Spinal cord (tissue), 10 donors: Measurements from ENCODE around the gene GORASP2. TPM values are rescaled to one million over a fixed set of nuclear protein-coding genes. Genes with fewer than 3 reads are reported as not detected.
A peak's percentile ranks its signal among the peaks of the same experiment; 100 is the strongest.

Experiments used
- DNase-seq, 6 donors: peaks; one replicate each; pipeline versions ENCODE4 v3.0.0 to v3.0.0-alpha.2; 2013 to 2015; ENCODE audit warnings: low spot score in 6 of 6, low read depth in 4 of 6
- H3K27ac ChIP-seq: one replicate; pipeline ENCODE4 v1.5.1; 2013; ENCODE audit warnings: low read depth, low read length, control low read depth
- H3K27me3 ChIP-seq: one replicate; pipeline ENCODE4 v1.6.1; 2013; ENCODE audit warnings: low read length; ENCODE audit not compliant: control insufficient read depth, insufficient read depth
- H3K36me3 ChIP-seq: one replicate; pipeline ENCODE4 v1.6.1; 2013; ENCODE audit warnings: low read length; ENCODE audit not compliant: control insufficient read depth, insufficient read depth
- H3K4me1 ChIP-seq: one replicate; pipeline ENCODE4 v1.6.1; 2013; ENCODE audit warnings: low read length; ENCODE audit not compliant: control insufficient read depth, insufficient read depth
- H3K4me3 ChIP-seq: one replicate; pipeline ENCODE4 v1.5.1; 2013; ENCODE audit warnings: low read depth, low read length, control low read depth
- H3K9me3 ChIP-seq: one replicate; pipeline ENCODE4 v1.6.1; 2013; ENCODE audit warnings: low read length; ENCODE audit not compliant: control insufficient read depth, insufficient read depth
- WGBS: methylation state at CpG from one replicate; pipeline ENCODE4 v1.1.5; 2013; ENCODE audit warnings: missing lambda C conversion rate; ENCODE audit not compliant: insufficient coverage; 5-methylcytosine and 5-hydroxymethylcytosine counted together
- polyA plus RNA-seq, 2 donors: library from polyadenylated mRNA; unstranded; fragments of 120-200 nt; gene quantifications; one replicate each; pipeline ENCODE4 v1.2.1, GENCODE V29; 2013; ENCODE audit not compliant: insufficient read length in 2 of 2
- total RNA-seq, 2 donors: library from RNA; depleted of rRNA in 1 of 2; stranded (reverse); fragments of 120-200 nt in 1 of 2; fragments of >200 nt in 1 of 2; gene quantifications; one replicate each; pipeline versions ENCODE4 v1.2.3 to v1.2.4, GENCODE V29; 2013 to 2014
- donor health status: healthy.

Gene GORASP2
- total and polyA plus RNA-seq, 4 donors: 30.6 to 72.6 (median 51.9) TPM

DNA sequence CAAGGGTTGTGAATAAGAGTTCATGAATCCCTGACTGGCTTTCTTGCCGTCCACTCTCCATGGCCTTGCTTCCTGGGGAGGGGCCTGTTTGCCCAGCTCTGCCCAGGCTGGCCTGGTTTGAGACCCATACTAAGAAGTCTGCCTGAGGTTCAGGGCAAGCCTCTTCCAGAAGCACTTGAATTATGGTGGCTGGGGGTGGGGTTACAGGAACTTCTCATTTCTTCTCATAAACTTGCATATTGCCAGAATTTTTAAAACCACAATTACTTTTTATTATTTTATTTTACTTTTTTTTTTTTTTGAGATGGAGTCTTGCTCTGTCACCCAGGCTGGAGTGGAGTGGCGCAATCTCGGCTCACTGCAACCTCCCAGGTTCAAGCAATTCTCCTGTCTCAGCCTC is 42.0 kb downstream of the GORASP2 start:
- H3K27me3 ChIP-seq: no peaks in the 10 kb centered on the region
- peaks cover 12% of the 10 kb centered on the region for H3K36me3 ChIP-seq
- no peak overlapping the region for H3K27ac ChIP-seq
- no peak overlapping the region for H3K4me3 ChIP-seq
- no peak for DNase-seq
- 100% methylated on average over 1 of the region's 3 CpGs for WGBS
- peaks cover 21% of the 10 kb centered on the region for H3K4me1 ChIP-seq
- no peaks in the 10 kb centered on the region for H3K9me3 ChIP-seq

DNA sequence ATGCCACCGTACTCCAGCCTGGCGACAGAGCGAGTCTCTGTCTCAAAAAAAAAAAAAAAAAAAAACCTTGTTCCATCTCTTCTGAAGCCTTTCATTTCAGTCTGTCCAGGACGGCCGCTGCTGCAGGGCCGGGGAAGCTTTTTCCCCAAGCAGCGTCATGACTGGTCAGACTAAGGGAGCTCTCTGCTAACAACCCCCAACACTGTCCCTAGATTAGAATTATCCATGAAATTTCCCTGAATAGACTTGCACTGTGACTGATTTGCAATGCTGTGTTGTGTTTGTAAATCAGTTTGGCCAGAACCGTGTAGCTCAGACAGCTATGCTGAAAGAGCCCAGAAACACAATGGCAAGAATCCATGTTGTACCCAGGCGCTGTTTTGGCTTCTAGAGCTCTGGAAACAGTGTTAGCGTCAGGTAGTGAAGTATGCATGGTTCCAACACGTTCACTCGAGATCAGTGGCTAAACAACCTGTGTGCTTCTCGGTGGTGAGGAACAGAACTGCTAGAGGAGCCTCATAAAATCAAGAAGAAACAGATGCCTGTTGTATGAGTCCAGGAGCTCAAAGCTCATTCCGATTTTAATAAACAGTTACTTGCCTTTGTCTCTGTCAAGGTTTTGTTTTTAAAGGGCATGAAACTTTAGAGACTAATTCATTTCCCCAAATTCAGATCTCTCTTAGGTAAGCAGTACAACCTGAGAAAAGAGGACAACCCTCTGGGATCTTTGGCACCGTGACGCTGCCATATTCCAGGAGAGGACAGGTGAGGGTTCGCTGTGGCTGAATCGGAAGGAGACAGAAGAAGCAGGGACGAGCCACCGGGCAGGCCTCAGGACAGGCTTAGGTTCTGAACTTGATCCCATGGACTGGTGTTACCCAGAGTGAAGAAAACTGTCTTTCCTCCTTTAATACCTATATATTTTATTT is 43.5 kb downstream of the GORASP2 start:
- peak overlapping the region; percentile 74 for H3K4me3 ChIP-seq
- H3K9me3 ChIP-seq: no peaks in the 10 kb centered on the region
- peaks cover 21% of the 10 kb centered on the region for H3K4me1 ChIP-seq
- 37% methylated on average over 16 of the region's 20 CpGs for WGBS
- peak overlapping the region; percentile 57 for H3K27ac ChIP-seq
- no peaks in the 10 kb centered on the region for H3K27me3 ChIP-seq
- DNase-seq: peak in 5 of 6 donors; percentile 28 to 77 (median 39)
- H3K36me3 ChIP-seq: peaks cover 5% of the 10 kb centered on the region

DNA sequence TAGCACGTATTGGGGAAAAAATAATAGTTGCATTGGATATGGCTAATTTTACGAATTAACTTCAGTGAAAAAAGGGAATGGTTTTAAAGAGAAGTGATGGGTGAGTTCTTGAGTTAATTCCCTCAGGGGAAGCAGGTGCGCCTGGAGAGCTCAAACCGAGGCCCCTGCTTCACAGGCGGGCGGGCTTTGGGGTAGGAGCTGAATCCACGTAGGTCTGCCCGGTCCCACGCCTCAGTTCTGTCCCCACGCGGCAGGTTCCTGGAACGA is 44.1 kb downstream of the GORASP2 start:
- Histone ChIP-seq H3K9me3 (no peaks in the 10 kb centered on the region), H3K36me3 (peaks cover 3% of the 10 kb centered on the region), H3K27ac (no peak overlapping the region), H3K27me3 (no peaks in the 10 kb centered on the region), H3K4me1 (peaks cover 21% of the 10 kb centered on the region), H3K4me3 (peak overlapping the region; percentile 74)
- no peak for DNase-seq
- 5% methylated on average over 11 of the region's 12 CpGs for WGBS

DNA sequence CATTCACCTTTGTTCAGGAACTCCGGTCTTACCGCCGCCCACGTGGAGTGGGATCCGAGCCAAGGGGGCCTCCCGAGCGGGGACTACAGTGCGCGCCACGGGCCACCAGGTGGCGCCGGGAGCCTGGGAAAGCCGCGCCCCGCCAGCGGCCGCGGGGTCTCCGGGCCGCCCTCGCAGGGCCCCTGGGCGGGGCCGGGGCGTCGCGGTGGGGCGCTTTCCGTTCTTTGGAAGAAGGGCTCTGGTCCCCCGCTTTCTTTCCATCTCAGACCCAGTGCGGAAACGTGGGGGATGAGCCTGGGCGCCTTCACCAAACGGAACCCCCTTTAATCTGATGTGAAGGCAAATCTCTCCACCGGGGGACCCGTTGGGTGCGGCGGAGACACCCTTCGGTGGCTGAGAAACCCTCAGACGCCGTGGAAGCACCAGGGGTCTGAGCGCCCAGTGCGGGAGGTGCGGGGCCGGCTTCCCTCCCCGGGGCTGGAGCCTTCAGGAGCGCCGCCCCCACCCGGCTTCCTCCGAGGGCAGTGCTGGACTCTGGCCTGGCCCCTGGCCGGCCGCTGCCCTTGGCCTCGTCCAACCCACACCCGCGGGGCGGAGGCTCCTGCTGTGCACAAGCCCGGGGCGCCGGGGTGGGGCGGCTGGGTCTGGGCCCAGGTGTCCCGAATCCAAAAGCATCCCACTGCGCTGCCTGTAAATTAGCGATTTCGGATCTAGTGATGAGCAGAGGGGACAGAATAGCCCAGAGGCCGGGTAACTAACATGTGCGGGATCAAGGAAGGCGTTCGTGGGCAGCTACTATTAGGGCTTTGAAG is 44.6 kb downstream of the GORASP2 start:
- no peaks in the 10 kb centered on the region for H3K9me3 ChIP-seq
- peak; percentile 65 to 95 (median 80) for DNase-seq
- no peaks in the 10 kb centered on the region for H3K36me3 ChIP-seq
- peak overlapping the region; percentile 82 for H3K27ac ChIP-seq
- peaks cover 21% of the 10 kb centered on the region for H3K4me1 ChIP-seq
- peak overlapping the region; percentile 74 for H3K4me3 ChIP-seq
- WGBS: 9% methylated on average over 63 of the region's 67 CpGs
- no peaks in the 10 kb centered on the region for H3K27me3 ChIP-seq

DNA sequence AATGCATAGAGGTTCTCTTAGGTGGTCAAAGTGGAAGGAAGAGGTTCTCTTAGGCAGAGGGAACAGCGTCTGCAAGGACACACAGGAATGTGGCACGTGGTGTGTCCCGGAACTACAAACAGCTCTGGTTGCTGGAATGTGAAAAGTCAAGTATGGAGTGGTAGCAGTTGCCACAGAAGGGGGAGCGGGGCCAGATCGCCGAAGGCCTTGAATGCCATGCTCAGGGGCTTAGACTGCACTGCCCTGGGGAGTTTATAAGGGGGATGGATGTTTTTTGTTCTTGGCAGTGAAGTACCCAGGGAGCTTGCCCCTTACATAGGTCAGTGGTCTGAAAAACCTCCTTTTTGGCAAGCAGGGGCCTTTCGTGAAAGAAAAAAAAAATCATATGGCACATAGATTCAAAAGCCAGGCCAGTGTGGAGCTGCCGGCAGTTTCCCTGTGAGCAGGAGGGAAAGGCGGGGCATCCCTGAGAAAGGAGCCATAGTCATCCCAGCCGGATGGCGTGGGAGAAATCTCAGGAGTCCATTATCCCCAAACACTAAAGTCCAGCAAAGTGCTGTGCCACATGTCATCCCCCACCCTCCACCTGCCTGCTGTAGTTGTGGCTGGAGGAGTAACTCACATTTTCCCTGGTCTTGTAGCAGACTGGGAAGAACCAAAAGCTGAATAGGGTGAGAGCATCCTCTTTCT is 45.4 kb downstream of the GORASP2 start:
- peak overlapping the region; percentile 74 for H3K4me3 ChIP-seq
- H3K36me3 ChIP-seq: no peaks in the 10 kb centered on the region
- DNase-seq: no peak
- 90% methylated on average over 8 of the region's 11 CpGs for WGBS
- H3K27me3 ChIP-seq: no peaks in the 10 kb centered on the region
- peaks cover 21% of the 10 kb centered on the region for H3K4me1 ChIP-seq
- H3K9me3 ChIP-seq: no peaks in the 10 kb centered on the region
- no peak overlapping the region for H3K27ac ChIP-seq

DNA sequence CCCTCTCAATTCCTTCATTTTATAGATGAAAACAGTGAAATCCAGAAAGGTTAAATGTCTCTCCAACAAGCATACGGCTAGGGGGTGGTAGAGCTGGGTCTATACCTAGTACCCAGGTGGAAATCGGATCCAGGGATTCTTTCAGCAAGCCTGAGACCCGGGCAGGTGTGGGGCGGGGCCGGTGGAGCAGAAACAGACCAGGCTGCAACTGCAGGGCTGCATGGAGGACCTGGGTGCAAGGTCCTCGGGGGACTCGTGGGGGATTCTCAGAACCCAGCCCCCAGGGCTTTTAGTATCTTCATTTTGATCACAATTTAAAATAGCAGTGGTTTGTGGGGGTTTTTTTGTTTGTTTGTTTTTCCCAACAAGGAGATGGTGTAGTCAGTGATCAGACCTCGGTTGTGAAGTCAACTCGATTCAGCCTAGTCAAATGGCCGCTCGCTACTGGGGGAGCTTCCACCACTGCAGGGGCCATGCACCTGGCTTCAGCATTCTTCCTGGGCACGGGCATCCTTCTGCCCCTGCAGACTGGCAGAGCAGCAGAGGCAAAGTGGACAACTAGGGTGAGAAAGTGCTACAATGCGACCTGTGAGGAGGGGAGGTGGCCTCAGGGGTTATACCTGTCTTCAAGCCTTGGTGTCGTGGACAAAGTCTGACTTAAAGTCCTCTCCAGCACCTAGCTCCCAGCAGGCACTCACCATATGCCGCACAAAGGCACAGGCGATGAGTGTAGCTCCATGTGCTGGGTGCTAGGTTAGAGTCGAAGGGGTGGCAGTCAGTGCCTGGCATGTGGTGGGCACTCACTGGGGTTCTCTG is 46.3 kb downstream of the GORASP2 start:
- DNase-seq: no peak
- WGBS: 92% methylated on average over 17 of the region's 17 CpGs
- Histone ChIP-seq H3K9me3 (no peaks in the 10 kb centered on the region), H3K27ac (no peak overlapping the region), H3K4me1 (peaks cover 21% of the 10 kb centered on the region), H3K36me3 (no peaks in the 10 kb centered on the region), H3K27me3 (no peaks in the 10 kb centered on the region), H3K4me3 (no peak overlapping the region)

DNA sequence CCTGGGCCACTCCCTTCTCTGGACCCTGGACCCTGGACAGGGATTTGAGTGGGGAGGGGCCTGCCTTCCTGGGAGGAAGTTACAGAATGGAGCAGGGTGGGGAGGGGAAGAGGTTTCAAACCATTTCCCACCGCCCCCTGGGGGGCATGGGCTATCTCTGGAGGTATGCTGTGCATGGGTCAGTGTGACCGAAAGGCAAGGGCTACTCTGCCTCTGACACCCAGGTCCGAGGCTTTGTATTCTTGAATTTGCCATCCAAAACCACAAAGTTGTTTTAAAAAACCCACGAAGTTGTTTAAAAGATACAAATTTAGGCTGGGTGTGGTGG is 46.9 kb downstream of the GORASP2 start:
- no peak overlapping the region for H3K27ac ChIP-seq
- WGBS: 80% methylated on average over 1 of the region's 4 CpGs
- peaks cover 21% of the 10 kb centered on the region for H3K4me1 ChIP-seq
- no peaks in the 10 kb centered on the region for H3K36me3 ChIP-seq
- no peaks in the 10 kb centered on the region for H3K27me3 ChIP-seq
- no peak overlapping the region for H3K4me3 ChIP-seq
- no peak for DNase-seq
- H3K9me3 ChIP-seq: no peaks in the 10 kb centered on the region

DNA sequence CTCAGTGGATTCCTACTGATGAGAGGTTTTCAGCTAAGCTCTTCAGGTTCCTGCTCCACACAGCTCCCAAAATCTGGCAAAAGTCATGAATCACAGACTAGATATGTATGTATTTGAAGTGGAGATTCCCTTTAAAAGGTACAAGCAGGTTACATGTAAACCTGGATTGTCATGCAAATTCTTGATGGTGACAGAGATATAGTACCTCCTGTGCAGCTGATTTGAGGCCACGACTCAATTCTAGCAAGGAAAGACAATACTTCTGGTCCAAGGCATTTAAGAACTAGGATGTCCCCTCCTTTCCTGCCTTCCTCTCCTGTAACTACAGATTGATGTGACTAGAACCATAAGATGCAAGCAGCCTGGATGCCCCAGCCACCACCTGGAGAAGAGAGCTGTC is 55.0 kb downstream of the GORASP2 start:
- H3K27ac ChIP-seq: no peak overlapping the region
- no peak overlapping the region for H3K4me3 ChIP-seq
- H3K36me3 ChIP-seq: peaks cover 4% of the 10 kb centered on the region
- 20% methylated on average over 1 of the region's 1 CpG for WGBS
- DNase-seq: no peak
- H3K27me3 ChIP-seq: no peaks in the 10 kb centered on the region
- no peaks in the 10 kb centered on the region for H3K4me1 ChIP-seq
- no peaks in the 10 kb centered on the region for H3K9me3 ChIP-seq

DNA sequence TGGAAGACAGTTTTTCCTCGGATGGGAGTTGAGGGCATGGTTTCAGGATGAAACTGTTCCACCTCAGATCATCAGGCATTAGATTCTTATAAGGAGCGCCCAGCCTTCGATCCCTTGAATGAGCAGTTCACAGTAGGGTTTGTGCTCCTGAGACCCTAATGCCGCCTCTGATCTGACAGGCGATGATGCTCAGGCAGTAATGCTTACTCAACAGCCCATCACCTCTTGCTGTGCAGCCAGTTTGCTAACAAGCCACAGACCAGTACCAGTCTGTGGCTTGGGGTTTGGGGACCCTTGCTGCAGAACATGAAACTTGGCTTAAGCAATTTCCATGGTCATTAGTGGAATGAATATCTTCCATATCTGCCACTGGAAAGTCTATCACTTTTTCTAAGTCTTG is 56.4 kb downstream of the GORASP2 start:
- no peaks in the 10 kb centered on the region for H3K9me3 ChIP-seq
- H3K27me3 ChIP-seq: no peaks in the 10 kb centered on the region
- WGBS: 88% methylated on average over 5 of the region's 5 CpGs
- H3K4me1 ChIP-seq: no peaks in the 10 kb centered on the region
- no peak overlapping the region for H3K4me3 ChIP-seq
- peaks cover 4% of the 10 kb centered on the region for H3K36me3 ChIP-seq
- no peak for DNase-seq
- no peak overlapping the region for H3K27ac ChIP-seq
